K562 (cell line): ENCODE data around the gene PBX1. TPM values are rescaled to one million over a fixed set of nuclear protein-coding genes. Genes with fewer than 3 reads are reported as not detected.
A peak's percentile ranks its signal among the peaks of the same experiment; 100 is the strongest.

Experiments used
- ATAC-seq: fragments of 200-7000 bp; cut with Tn5 transposase; 3 replicates; pipeline ENCODE4 v1.9.1; 2020; ENCODE audit warnings: moderate library complexity
- BruUV-seq: library from RNA; stranded (reverse); fragments of 400-500 nt; replicated peaks from 2 replicates; lab custom pipeline; 2021; lab: Mats Ljungman, UMichigan
- CTCF ChIA-PET: fragments of 300-600 bp; formaldehyde crosslinking; extraction: SDS; loops from one replicate; lab custom pipeline; 2021; ENCODE audit warnings: low intra/inter-chr PET ratio; lab: Yijun Ruan, JAX
- POLR2A ChIA-PET: fragments of 300-600, 350-650 bp; sonication (Branson Sonifier 250); formaldehyde crosslinking; extraction: SDS; loops from one replicate; lab custom pipeline; 2021; ENCODE audit warnings: antibody characterized with exemption, inconsistent platforms; lab: Yijun Ruan, JAX
- DNase-seq, 4 experiments: peaks; one replicate each; pipeline versions ENCODE4 v3.0.0 to v3.0.0-alpha.2; 2011 to 2018; ENCODE audit warnings: low spot score in 3 of 4, mixed read lengths in 3 of 4; ENCODE audit errors: extremely low read depth in 1 of 4
- FAIRE-seq: peaks from 2 replicates; lab custom pipeline; 2011; peaks lifted over from hg19 to GRCh38; lab: Jason Lieb, UNC
- H2AFZ ChIP-seq: 2 replicates; pipeline ENCODE4 v1.6.0; 2011; ENCODE audit warnings: low read depth, low read length, control low read depth, inconsistent platforms
- H3K27ac ChIP-seq: fragments of 200-600 bp; 3 replicates; pipeline ENCODE4 v1.8.0; 2011; ENCODE audit warnings: low read depth, mild to moderate bottlenecking, control low read depth, inconsistent platforms, low read length, moderate library complexity, mixed read lengths; ENCODE audit errors: extremely low read depth
- H3K27me3 ChIP-seq, 2 experiments: fragments of 300-600 bp in 1 of 2; 2 replicates in 1 of 2; 3 replicates in 1 of 2; pipeline versions ENCODE4 v1.6.0 to v1.8.0; 2011; ENCODE audit warnings: inconsistent platforms in 2 of 2, low read length in 2 of 2, mild to moderate bottlenecking in 1 of 2, mixed read lengths in 1 of 2, moderate library complexity in 1 of 2; ENCODE audit not compliant: control insufficient read depth in 2 of 2, insufficient read depth in 2 of 2
- H3K36me3 ChIP-seq: fragments of 300-600 bp; 3 replicates; pipeline ENCODE4 v1.8.0; 2011; ENCODE audit warnings: mild to moderate bottlenecking, low read length, inconsistent platforms; ENCODE audit not compliant: control insufficient read depth, insufficient read depth
- H3K4me1 ChIP-seq, 2 experiments: fragments of 200-600 bp in 1 of 2; replicated peaks in 1 of 2; 2 replicates in 1 of 2; 3 replicates in 1 of 2; pipeline versions ENCODE4 v1.5.1 to v1.8.0; 2011; ENCODE audit warnings: inconsistent platforms in 2 of 2, low read length in 2 of 2, mild to moderate bottlenecking in 1 of 2, mixed read lengths in 1 of 2, moderate library complexity in 1 of 2; ENCODE audit not compliant: control insufficient read depth in 2 of 2, insufficient read depth in 2 of 2
- H3K4me2 ChIP-seq: 2 replicates; pipeline ENCODE4 v1.6.1; 2011; ENCODE audit warnings: low read length, control low read depth, inconsistent platforms, mixed read lengths; ENCODE audit not compliant: insufficient read depth
- H3K4me3 ChIP-seq: fragments of 200-600 bp; sonication (generic), shearing (Covaris generic); 2 replicates; pipeline ENCODE4 v1.5.1; 2016; ENCODE audit warnings: control low read depth, inconsistent platforms
- H3K79me2 ChIP-seq: fragments of 200-600 bp; 3 replicates; pipeline ENCODE4 v1.8.0; 2011; ENCODE audit warnings: low read length, inconsistent platforms; ENCODE audit not compliant: control insufficient read depth, insufficient read depth
- H3K9ac ChIP-seq, 2 experiments: 2 replicates each; pipeline versions ENCODE4 v1.6.0 to v1.6.1; 2011; ENCODE audit warnings: low read depth in 2 of 2, low read length in 2 of 2, control low read depth in 1 of 2, inconsistent platforms in 1 of 2, mild to moderate bottlenecking in 1 of 2, mixed read lengths in 1 of 2; ENCODE audit not compliant: insufficient read depth in 1 of 2
- H3K9me1 ChIP-seq: one replicate; pipeline ENCODE4 v1.6.0; 2011; ENCODE audit warnings: inconsistent platforms, mild to moderate bottlenecking, low read length, moderate library complexity; ENCODE audit not compliant: control insufficient read depth, insufficient read depth
- H3K9me3 ChIP-seq: replicated peaks from 2 replicates; pipeline ENCODE4 v1.5.1; 2011; ENCODE audit warnings: low read depth, low read length, inconsistent platforms; ENCODE audit not compliant: control insufficient read depth, insufficient read depth
- H4K20me1 ChIP-seq: replicated peaks from 2 replicates; pipeline ENCODE4 v1.6.1; 2011; ENCODE audit warnings: low read length, inconsistent platforms, mixed read lengths; ENCODE audit not compliant: control insufficient read depth, insufficient read depth
- HDAC8 ChIP-seq: fragments of 450-650 bp; IDR thresholded peaks from 2 replicates; pipeline ENCODE4 v1.6.1; 2016; ENCODE audit warnings: mild to moderate bottlenecking, missing genetic modification characterization, moderate library complexity, missing compliant biosample characterization
- RAD51 ChIP-seq: fragments of 450-650 bp; IDR thresholded peaks from 2 replicates; pipeline ENCODE4 v1.7.1; 2016; ENCODE audit warnings: low read depth, mild to moderate bottlenecking, borderline replicate concordance
- RBM39 ChIP-seq: fragments of 200-400 bp; formaldehyde crosslinking; optimal IDR thresholded peaks from 2 replicates; pipeline ENCODE3; 2018; ENCODE audit warnings: low read depth, low read length
- REST ChIP-seq, 2 experiments: fragments of 450-650 bp; formaldehyde crosslinking in 1 of 2; IDR thresholded peaks; 2 replicates each; pipeline versions ENCODE4 v1.4.0 to v1.6.1; 2014 to 2020; ENCODE audit warnings: mild to moderate bottlenecking in 2 of 2, borderline replicate concordance in 1 of 2, low read depth in 1 of 2
- SPI1 ChIP-seq: IDR thresholded peaks from 2 replicates; pipeline ENCODE4 v1.6.1; 2011; ENCODE audit warnings: low read depth, low read length, control low read depth, borderline replicate concordance
- TCF3 ChIP-seq: sonication (generic); formaldehyde crosslinking; IDR thresholded peaks from 2 replicates; pipeline ENCODE4 v1.4.0; 2020; ENCODE audit warnings: mild to moderate bottlenecking, missing genetic modification reagents
- WGBS: fragments of 100-300 bp; shearing (Covaris generic); methylation state at CpG from one replicate; pipeline ENCODE4 v1.1.6; 2016; ENCODE audit warnings: low coverage, mixed read lengths; ENCODE audit not compliant: insufficient coverage; ENCODE audit errors: missing lambda C conversion rate; 5-methylcytosine and 5-hydroxymethylcytosine counted together
- in situ Hi-C: fragments of 300-500 bp; cut with MboI; formaldehyde crosslinking; loops from 4 replicates; pipeline ENCODE4 v1.15.0; 2018; ENCODE audit warnings: inconsistent platforms, mixed read lengths
- intact Hi-C: fragments of 100-400 bp; cut with micrococcal nuclease; formaldehyde crosslinking; loops from 2 replicates; pipeline ENCODE4 v1.14.2; 2022
- polyA plus RNA-seq, 8 experiments: library from polyadenylated mRNA; depleted of rRNA in 4 of 8; stranded (reverse) in 5 of 8; unstranded in 3 of 8; fragments of >200 nt; fragmentation: Nextera tagmentation in 2 of 8; fragmentation: Illumina TruSeq in 1 of 8; extraction: Ambion mirVana in 2 of 8; extraction: Trizol in 1 of 8; gene quantifications; 2 replicates each; pipeline versions ENCODE4 v1.2.1 to v1.2.3, GENCODE V29; 2011 to 2014; ENCODE audit warnings: inconsistent platforms in 1 of 8, missing spikeins in 1 of 8
- total RNA-seq, 7 experiments: library from RNA; depleted of rRNA in 6 of 7; stranded (reverse); fragments of >200 nt in 6 of 7; fragmentation: Illumina TruSeq in 2 of 7; extraction: Trizol in 2 of 7; gene quantifications; 2 replicates each; pipeline versions ENCODE4 v1.2.1 to v1.2.3, GENCODE V29; 2011 to 2021; ENCODE audit warnings: low replicate concordance in 1 of 7

Gene PBX1
- total and polyA plus RNA-seq, 9 of the 15 experiments (the other 6 are each of a cell fraction or from before 2014, with no cell fraction given), result 0.03 to 0.62 (median 0.17) TPM

DNA sequence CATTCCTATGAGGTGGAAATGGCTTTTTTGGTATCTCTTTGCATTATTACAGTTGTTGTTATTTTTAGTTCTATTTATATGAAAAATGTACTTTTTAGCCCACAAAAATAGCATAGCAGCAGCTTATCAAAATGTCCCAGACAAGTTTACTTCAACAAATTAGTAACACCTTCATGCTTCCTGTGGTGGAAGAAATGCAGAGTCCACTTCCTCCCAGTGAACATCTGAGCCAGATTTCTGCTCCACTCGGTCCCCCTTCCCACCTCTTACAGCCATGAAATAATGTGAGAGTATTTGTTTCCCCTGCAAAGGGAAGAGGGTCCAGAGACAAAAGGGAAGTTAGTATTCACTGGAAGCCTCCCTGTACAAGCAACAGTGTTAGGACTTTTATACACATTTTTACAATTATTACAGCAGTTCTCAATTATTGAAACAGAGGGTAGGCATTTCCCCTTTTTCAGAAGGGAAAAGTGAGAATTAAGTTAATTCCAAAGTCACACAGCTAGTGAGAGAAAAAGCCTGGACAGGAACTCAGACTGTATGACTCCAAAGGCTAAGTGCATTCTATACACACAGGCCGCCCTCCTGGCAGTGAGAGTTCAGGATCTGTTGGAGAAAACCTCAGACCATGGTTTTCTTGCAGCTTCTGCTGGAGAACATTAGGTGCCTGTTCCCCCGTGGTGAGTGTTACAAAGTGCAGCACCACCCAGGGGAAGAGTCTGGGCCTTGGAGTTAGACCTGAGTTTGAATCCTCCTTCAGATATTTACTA, 126.5 kb downstream of the PBX1 start:
- Histone ChIP-seq H2AFZ (peak overlapping the region; percentile 46; the same call in 1 of the 2 replicates), H3K27ac (no peak overlapping the region), H3K4me2 (no peak overlapping the region), H4K20me1 (no peaks in the 10 kb centered on the region), H3K36me3 (no peaks in the 10 kb centered on the region), H3K9ac (no peak overlapping the region), H3K27me3 (no peaks in the 10 kb centered on the region), H3K9me3 (no peaks in the 10 kb centered on the region; the same call in 1 of the 2 replicates), H3K4me3 (no peak overlapping the region), H3K79me2 (no peaks in the 10 kb centered on the region), H3K4me1 (peaks cover 0 to 3% of the 10 kb centered on the region in 2 experiments; a peak in 2 of 5 replicates), H3K9me1 (no peaks in the 10 kb centered on the region)
- peak; percentile 57 for ATAC-seq
- no peak for FAIRE-seq
- ChIA-PET POLR2A (interaction anchor here (0.6 kb wide), 3 partner anchors 11 to 710 kb away, joined by 3 to 5 read pairs (median 4); no protein-coding TSS in a partner anchor), CTCF (no interaction called here)
- intact Hi-C loops, result no loop called here
- BruUV-seq, result no TSS peak
- TF ChIP-seq TCF3 (CRISPR knock-in tag), result peak; percentile 55; the same call in 1 of the 2 replicates
- no peak for TF ChIP-seq HDAC8
- TF ChIP-seq SPI1, result peak; percentile 62; the same call in 1 of the 2 replicates
- TF ChIP-seq RBM39, result no peak
- no peak for TF ChIP-seq RAD51
- TF ChIP-seq REST (IDR thresholded peaks at IDR 0.05; ENCODE audit: borderline replicate concordance), result no peak
- no peak for TF ChIP-seq REST (CRISPR knock-in tag; IDR thresholded peaks at IDR 0.05; ENCODE audit: low read depth)
- in situ Hi-C loops, result no loop called here
- WGBS, result 10% methylated on average over 3 of the region's 3 CpGs
- DNase-seq, result no peak
